SKM-1 (cell line): Measurements from ENCODE around the gene POLR2F.
A peak's percentile ranks its signal among the peaks of the same experiment; 100 is the strongest.
"Not testable (repeated sequence)": the region's sequence is repeated elsewhere in the genome, so short reads cannot be mapped to it uniquely, and the experiment has no call there.

Experiments
- DNase-seq: peaks from one replicate; lab custom pipeline; 2025; ENCODE audit not compliant: unreplicated experiment; lab: John Stamatoyannopoulos, UW

POLR2F gene

GRCh38 chr22:37925330-37925729 is 28.2 kb upstream of the POLR2F start:
- no peak for DNase-seq

- DNase-seq: no peak
These were observed 27.7 kb upstream of the POLR2F start for GRCh38 chr22:37925767-37926166.

- no peak for DNase-seq
These were observed 27.1 kb upstream of the POLR2F start for GRCh38 chr22:37926358-37926757.

- no peak for DNase-seq
These were observed 26.5 kb upstream of the POLR2F start for GRCh38 chr22:37926771-37927636.

GRCh38 chr22:37927637-37927936 is 25.9 kb upstream of the POLR2F start:
- no peak for DNase-seq

- DNase-seq: no peak
These were observed 24.1 kb upstream of the POLR2F start for GRCh38 chr22:37929390-37929789.

GRCh38 chr22:37930270-37930951 is 23.1 kb upstream of the POLR2F start:
- no peak for DNase-seq

GRCh38 chr22:37930952-37931440 is 22.5 kb upstream of the POLR2F start:
- no peak for DNase-seq

GRCh38 chr22:37931893-37932389 is 21.6 kb upstream of the POLR2F start:
- no peak for DNase-seq

GRCh38 chr22:37932401-37932800 is 21.1 kb upstream of the POLR2F start:
- no peak for DNase-seq

GRCh38 chr22:37932821-37933578 is 20.5 kb upstream of the POLR2F start:
- DNase-seq: no peak

GRCh38 chr22:37933711-37934376 is 19.7 kb upstream of the POLR2F start:
- DNase-seq: peak; percentile 65

- peak; percentile 81 for DNase-seq
These were observed 12.7 kb upstream of the POLR2F start for GRCh38 chr22:37940698-37941376.

GRCh38 chr22:37942133-37942532 is 11.4 kb upstream of the POLR2F start:
- DNase-seq: no peak

GRCh38 chr22:37943136-37943824 is 10.2 kb upstream of the POLR2F start:
- no peak for DNase-seq

- no peak for DNase-seq
These were observed 9.7 kb upstream of the POLR2F start for GRCh38 chr22:37943825-37944198.

GRCh38 chr22:37944423-37944822 is 9.1 kb upstream of the POLR2F start:
- not testable (repeated sequence) for DNase-seq

- not testable (repeated sequence) for DNase-seq
These were observed 6.2 kb upstream of the POLR2F start for GRCh38 chr22:37947142-37947795.

- DNase-seq: no peak
These were observed 2.2 kb upstream of the POLR2F start for GRCh38 chr22:37951305-37951704.
